ENCODE data around the gene TTC28. TPM values are rescaled to one million over a fixed set of nuclear protein-coding genes. Genes with fewer than 3 reads are reported as not detected.

Gene TTC28
- total RNA-seq, 8 experiments from 2014 or later, result 19.2 to 51.4 (median 26.6) TPM

DNA sequence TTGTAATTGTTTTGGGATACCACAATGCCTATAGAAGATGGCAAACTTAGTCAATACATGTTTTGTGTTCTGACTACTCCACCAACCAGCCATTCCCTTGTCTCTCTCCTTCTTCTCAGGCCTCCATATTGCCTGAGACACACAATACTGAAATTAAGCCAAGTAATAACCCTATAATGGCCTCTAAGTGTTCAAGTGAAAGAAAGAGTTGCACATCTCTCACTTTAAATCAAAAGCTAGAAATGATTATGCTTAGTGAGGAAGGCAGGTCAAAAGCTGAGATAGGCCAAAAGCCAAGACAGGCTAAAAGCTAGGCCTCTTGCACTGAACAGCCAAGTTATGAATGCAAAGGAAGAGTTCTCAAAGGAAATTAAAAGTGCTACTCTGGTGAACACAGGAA is 318.7 kb downstream of the TTC28 start:
- in situ Hi-C loops (cut with MboI; ENCODE audit: low pct_unique_long_range_greater_than_20kb in 2 of 9, low sequenced_read_pairs in 9 of 9, unreplicated experiment in 9 of 9), result no loop called here
- Histone ChIP-seq H3K4me3 (no peak overlapping the region), H3K4me1 (replicated peaks in 1 of 2) (peaks cover 5 to 14% of the 10 kb centered on the region in 2 donors), H3K27ac (no peak overlapping the region)
- ATAC-seq (replicated peaks in 6 of 8), result no peak

GRCh38 chr22:28358312-28358711 is 321.3 kb downstream of the TTC28 start:
- peaks cover 5 to 10% of the 10 kb centered on the region in 2 donors for H3K4me1 ChIP-seq (replicated peaks in 1 of 2)
- 0 to 100% (median 27%) methylated on average over 1 to 2 of the region's 2 CpGs; no CpG with 5 or more reads in 2 of the 10 experiments for WGBS, 10 experiments
- ATAC-seq (replicated peaks in 6 of 8), result peak; percentile 55 to 83 (median 74)
- in situ Hi-C loops (cut with MboI; ENCODE audit: low pct_unique_long_range_greater_than_20kb in 2 of 9, low sequenced_read_pairs in 9 of 9, unreplicated experiment in 9 of 9), result no loop called here
- no peak overlapping the region for H3K4me3 ChIP-seq
- H3K27ac ChIP-seq, result no peak overlapping the region

DNA sequence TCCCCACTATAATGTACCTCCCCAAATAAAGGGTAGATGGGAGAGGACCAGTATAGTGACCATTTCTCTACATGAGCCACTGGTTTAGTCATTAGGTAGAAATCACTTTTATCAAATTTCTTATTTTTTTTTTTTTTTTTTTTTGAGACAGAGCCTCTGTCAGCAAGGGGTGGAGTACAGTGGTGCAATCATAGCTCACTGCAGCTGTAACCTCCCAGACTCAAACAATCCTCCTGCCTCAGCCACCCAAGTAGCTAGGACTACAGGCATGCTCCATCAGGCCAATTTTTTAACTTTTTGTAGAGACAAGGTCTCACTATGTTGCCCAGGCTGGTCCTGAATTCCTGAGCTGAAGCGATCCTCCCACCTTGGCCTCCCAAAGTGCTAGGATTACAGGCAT is 322.4 kb downstream of the TTC28 start:
- no peak overlapping the region for H3K27ac ChIP-seq
- H3K4me1 ChIP-seq (replicated peaks in 1 of 2), result peaks cover 5 to 10% of the 10 kb centered on the region in 2 donors
- no peak overlapping the region for H3K4me3 ChIP-seq
- 100% methylated on average over 1 of the region's 1 CpG; no CpG with 5 or more reads in 4 of the 10 experiments for WGBS, 10 experiments
- peak in 2 of 8 experiments; percentile 75 for ATAC-seq (replicated peaks in 6 of 8)
- in situ Hi-C loops (cut with MboI; ENCODE audit: low pct_unique_long_range_greater_than_20kb in 2 of 9, low sequenced_read_pairs in 9 of 9, unreplicated experiment in 9 of 9), result no loop called here

GRCh38 chr22:28351476-28351875 is 328.2 kb downstream of the TTC28 start:
- in situ Hi-C loops (cut with MboI; ENCODE audit: low pct_unique_long_range_greater_than_20kb in 2 of 9, low sequenced_read_pairs in 9 of 9, unreplicated experiment in 9 of 9), result no loop called here
- ATAC-seq (replicated peaks in 6 of 8), result peak in 7 of 8 experiments; percentile 21 to 87 (median 47)
- 0 to 100% (median 48%) methylated on average over 1 to 2 of the region's 2 CpGs for WGBS, 10 experiments
- H3K4me3 ChIP-seq, result no peak overlapping the region
- no peak overlapping the region for H3K27ac ChIP-seq
- peaks cover 34 to 41% of the 10 kb centered on the region in 2 donors for H3K4me1 ChIP-seq (replicated peaks in 1 of 2)

- Histone ChIP-seq H3K27ac (peak overlapping the region in 1 of 2 donors; percentile 48), H3K4me1 (replicated peaks in 1 of 2) (peaks cover 37 to 44% of the 10 kb centered on the region in 2 donors), H3K4me3 (no peak overlapping the region)
- in situ Hi-C loops (cut with MboI; ENCODE audit: low pct_unique_long_range_greater_than_20kb in 2 of 9, low sequenced_read_pairs in 9 of 9, unreplicated experiment in 9 of 9), result no loop called here
- WGBS, 10 experiments, result 81 to 100% (median 89%) methylated on average over 1 to 4 of the region's 5 CpGs; no CpG with 5 or more reads in 2 of the 10 experiments
- ATAC-seq (replicated peaks in 6 of 8), result peak in 5 of 8 experiments; percentile 70 to 85 (median 76)
Observed at GRCh38 chr22:28348613-28349609, 330.7 kb downstream of the TTC28 start.

- in situ Hi-C loops (cut with MboI; ENCODE audit: low pct_unique_long_range_greater_than_20kb in 2 of 9, low sequenced_read_pairs in 9 of 9, unreplicated experiment in 9 of 9), result no loop called here
- 60 to 100% (median 96%) methylated on average over 1 to 2 of the region's 2 CpGs for WGBS, 10 experiments
- H3K4me3 ChIP-seq, result no peak overlapping the region
- no peak for ATAC-seq (replicated peaks in 6 of 8)
- peaks cover 30 to 39% of the 10 kb centered on the region in 2 donors for H3K4me1 ChIP-seq (replicated peaks in 1 of 2)
- no peak overlapping the region for H3K27ac ChIP-seq
Observed at GRCh38 chr22:28346308-28346707, 333.3 kb downstream of the TTC28 start.

GRCh38 chr22:28344918-28345703 is 334.5 kb downstream of the TTC28 start:
- ATAC-seq (replicated peaks in 6 of 8), result peak in 2 of 8 experiments; percentile 34 to 66

DNA sequence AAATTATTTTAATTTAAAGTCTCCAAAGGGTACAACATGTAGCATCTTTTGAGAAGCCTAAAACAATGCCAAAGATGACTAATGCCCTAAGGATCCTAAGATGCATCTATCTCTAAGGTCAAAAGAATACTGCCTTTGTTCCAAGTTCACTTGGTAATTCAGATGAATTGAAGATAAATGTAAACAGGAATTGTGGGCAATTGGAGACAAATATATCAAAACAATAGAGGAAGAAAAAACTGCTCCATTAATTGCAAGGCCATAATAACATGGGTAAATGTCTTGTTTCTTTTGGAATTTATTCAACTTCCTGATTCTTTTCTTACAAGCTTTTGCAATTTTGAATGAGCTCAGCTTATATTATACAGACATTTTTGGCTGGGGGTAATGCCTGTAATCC is 338.6 kb downstream of the TTC28 start:
- Histone ChIP-seq H3K4me3 (no peak overlapping the region), H3K27ac (no peak overlapping the region), H3K4me1 (replicated peaks in 1 of 2) (peaks cover 3 to 4% of the 10 kb centered on the region in 2 donors)
- ATAC-seq (replicated peaks in 6 of 8), result peak in 2 of 8 experiments; percentile 35 to 38
- in situ Hi-C loops (cut with MboI; ENCODE audit: low pct_unique_long_range_greater_than_20kb in 2 of 9, low sequenced_read_pairs in 9 of 9, unreplicated experiment in 9 of 9), result no loop called here

More at GRCh38 chr22:28344918-28345703, 334.5 kb downstream of the TTC28 start:
- in situ Hi-C loops (cut with MboI; ENCODE audit: low pct_unique_long_range_greater_than_20kb in 2 of 9, low sequenced_read_pairs in 9 of 9, unreplicated experiment in 9 of 9), result no loop called here
- Histone ChIP-seq H3K27ac (no peak overlapping the region), H3K4me3 (no peak overlapping the region), H3K4me1 (replicated peaks in 1 of 2) (peaks cover 23 to 27% of the 10 kb centered on the region in 2 donors)
- WGBS, 10 experiments, result 24 to 100% (median 90%) methylated on average over 2 to 7 of the region's 7 CpGs; no CpG with 5 or more reads in 2 of the 10 experiments

DNA sequence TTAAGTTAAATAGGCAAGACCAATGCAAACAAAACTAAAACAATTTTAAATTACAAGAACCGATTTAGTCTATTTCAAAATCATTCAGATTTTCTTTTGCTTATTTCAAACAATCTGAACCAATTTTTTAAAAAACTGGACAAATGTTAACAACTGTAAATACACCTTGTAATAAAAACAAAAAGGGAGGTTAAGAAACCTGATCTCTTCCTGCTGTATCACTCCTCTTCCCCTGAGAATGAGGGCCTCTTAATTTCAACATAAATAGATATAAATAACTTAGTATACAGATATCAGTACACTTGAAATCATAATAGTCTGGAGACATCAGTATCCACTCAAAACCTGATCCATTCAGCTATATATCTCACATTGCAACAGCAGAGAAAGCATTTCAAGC is 346.6 kb downstream of the TTC28 start:
- in situ Hi-C loops (cut with MboI; ENCODE audit: low pct_unique_long_range_greater_than_20kb in 2 of 9, low sequenced_read_pairs in 9 of 9, unreplicated experiment in 9 of 9), result no loop called here
- Histone ChIP-seq H3K4me1 (replicated peaks in 1 of 2) (peaks cover 30 to 48% of the 10 kb centered on the region in 2 donors), H3K4me3 (no peak overlapping the region), H3K27ac (no peak overlapping the region)
- no peak for ATAC-seq (replicated peaks in 6 of 8)
- 6 to 80% (median 29%) methylated on average over 1 of the region's 1 CpG; no CpG with 5 or more reads in 3 of the 10 experiments for WGBS, 10 experiments

- Histone ChIP-seq H3K4me1 (replicated peaks in 1 of 2) (peaks cover 30 to 48% of the 10 kb centered on the region in 2 donors), H3K27ac (no peak overlapping the region), H3K4me3 (no peak overlapping the region)
- ATAC-seq (replicated peaks in 6 of 8), result peak in 1 of 8 experiments; percentile 43
- WGBS, 10 experiments, result 0 to 73% (median 20%) methylated on average over 1 of the region's 1 CpG; no CpG with 5 or more reads in 1 of the 10 experiments
- in situ Hi-C loops (cut with MboI; ENCODE audit: low pct_unique_long_range_greater_than_20kb in 2 of 9, low sequenced_read_pairs in 9 of 9, unreplicated experiment in 9 of 9), result no loop called here
Observed at GRCh38 chr22:28332410-28332809, 347.2 kb downstream of the TTC28 start.

DNA sequence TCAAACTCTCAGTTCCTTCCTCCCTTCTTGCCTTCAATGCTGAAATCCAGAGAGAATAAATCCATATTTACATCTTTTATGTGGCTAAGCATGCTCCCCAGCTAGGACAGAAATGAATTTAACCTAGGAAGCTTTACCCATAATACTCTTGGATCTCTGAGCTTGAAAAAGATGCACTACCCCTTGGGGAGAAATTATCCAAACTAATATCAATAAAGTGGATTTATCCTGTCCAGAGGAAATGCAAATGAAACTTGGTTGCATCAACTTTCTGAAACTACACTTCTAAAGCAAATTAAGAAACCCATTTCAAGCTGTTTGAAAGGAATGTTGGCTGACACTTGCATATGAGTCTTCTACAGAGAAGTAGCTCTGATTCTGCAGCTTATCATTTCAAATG is 347.9 kb downstream of the TTC28 start:
- in situ Hi-C loops (cut with MboI; ENCODE audit: low pct_unique_long_range_greater_than_20kb in 2 of 9, low sequenced_read_pairs in 9 of 9, unreplicated experiment in 9 of 9), result no loop called here

GRCh38 chr22:28329186-28330073 is 350.2 kb downstream of the TTC28 start:
- Histone ChIP-seq H3K27ac (peak overlapping the region in 1 of 2 donors; percentile 12), H3K4me1 (replicated peaks in 1 of 2) (peaks cover 30 to 55% of the 10 kb centered on the region in 2 donors), H3K4me3 (no peak overlapping the region)
- peak in 2 of 8 experiments; percentile 33 to 62 for ATAC-seq (replicated peaks in 6 of 8)
- in situ Hi-C loops (cut with MboI; ENCODE audit: low pct_unique_long_range_greater_than_20kb in 2 of 9, low sequenced_read_pairs in 9 of 9, unreplicated experiment in 9 of 9), result no loop called here
- 25 to 91% (median 69%) methylated on average over 1 to 3 of the region's 3 CpGs for WGBS, 10 experiments

More for the DNA sequence above, 347.9 kb downstream of the TTC28 start:
- Histone ChIP-seq H3K4me1 (replicated peaks in 1 of 2) (peaks cover 30 to 55% of the 10 kb centered on the region in 2 donors), H3K4me3 (no peak overlapping the region), H3K27ac (no peak overlapping the region)
- ATAC-seq (replicated peaks in 6 of 8), result peak; percentile 18 to 91 (median 65)

Data from motor neuron (in vitro differentiated cells).